Activated CD4-positive, alpha-beta T cell treated with anti-CD3 and anti-CD28 coated beads for 36 hours (primary cell): Measurements from ENCODE around the gene QTRT2. TPM values are rescaled to one million over a fixed set of nuclear protein-coding genes. Genes with fewer than 3 reads are reported as not detected.

Experiments used
- ATAC-seq: fragments of 200-7000 bp; cut with Tn5 transposase; one replicate; pipeline ENCODE4 v1.10.0; 2021; ENCODE audit warnings: mild to moderate bottlenecking, moderate library complexity
- CTCF ChIA-PET: fragments of 350-600 bp; sonication (Branson Sonifier 250); formaldehyde crosslinking; loops from one replicate; lab custom pipeline; 2021; ENCODE audit warnings: antibody characterized with exemption; lab: Charles Lee
- POLR2A ChIA-PET: fragments of 350-600 bp; sonication (Branson Sonifier 250); formaldehyde crosslinking; loops from one replicate; lab custom pipeline; 2021; ENCODE audit warnings: antibody characterized with exemption, inconsistent platforms; lab: Charles Lee
- DNase-seq: peaks from one replicate; pipeline ENCODE4 v3.0.0-alpha.2; 2020
- H3K27ac Mint-ChIP-seq: one replicate; pipeline ENCODE4 v1.8.0; 2021; ENCODE audit warnings: mixed read lengths
- H3K27me3 Mint-ChIP-seq: one replicate; pipeline ENCODE4 v1.8.0; 2021; ENCODE audit warnings: mixed read lengths
- H3K36me3 Mint-ChIP-seq: one replicate; pipeline ENCODE4 v1.8.0; 2021; ENCODE audit warnings: low read depth, mixed read lengths
- H3K4me1 Mint-ChIP-seq: one replicate; pipeline ENCODE4 v1.8.0; 2021; ENCODE audit warnings: mixed read lengths
- H3K4me3 Mint-ChIP-seq: one replicate; pipeline ENCODE4 v1.8.0; 2021; ENCODE audit warnings: mild to moderate bottlenecking, moderate library complexity, mixed read lengths
- H3K9me3 Mint-ChIP-seq: one replicate; pipeline ENCODE4 v1.8.0; 2021; ENCODE audit warnings: low read depth, mixed read lengths
- intact Hi-C, 2 experiments: fragments of 100-400 bp; cut with DNase I in 1 of 2; cut with micrococcal nuclease in 1 of 2; formaldehyde crosslinking; loops; one replicate each; pipeline versions ENCODE4 v1.14.2 to v1.15.1; 2022 to 2024; cut with DNase I, micrococcal nuclease
- total RNA-seq, 2 experiments: library from RNA; stranded (reverse); gene quantifications; one replicate each; pipeline ENCODE4 v1.2.3, GENCODE V29; 2021

The QTRT2 gene
- total RNA-seq, result 10 to 100 TPM; 31.3 to 47.0 TPM

DNA sequence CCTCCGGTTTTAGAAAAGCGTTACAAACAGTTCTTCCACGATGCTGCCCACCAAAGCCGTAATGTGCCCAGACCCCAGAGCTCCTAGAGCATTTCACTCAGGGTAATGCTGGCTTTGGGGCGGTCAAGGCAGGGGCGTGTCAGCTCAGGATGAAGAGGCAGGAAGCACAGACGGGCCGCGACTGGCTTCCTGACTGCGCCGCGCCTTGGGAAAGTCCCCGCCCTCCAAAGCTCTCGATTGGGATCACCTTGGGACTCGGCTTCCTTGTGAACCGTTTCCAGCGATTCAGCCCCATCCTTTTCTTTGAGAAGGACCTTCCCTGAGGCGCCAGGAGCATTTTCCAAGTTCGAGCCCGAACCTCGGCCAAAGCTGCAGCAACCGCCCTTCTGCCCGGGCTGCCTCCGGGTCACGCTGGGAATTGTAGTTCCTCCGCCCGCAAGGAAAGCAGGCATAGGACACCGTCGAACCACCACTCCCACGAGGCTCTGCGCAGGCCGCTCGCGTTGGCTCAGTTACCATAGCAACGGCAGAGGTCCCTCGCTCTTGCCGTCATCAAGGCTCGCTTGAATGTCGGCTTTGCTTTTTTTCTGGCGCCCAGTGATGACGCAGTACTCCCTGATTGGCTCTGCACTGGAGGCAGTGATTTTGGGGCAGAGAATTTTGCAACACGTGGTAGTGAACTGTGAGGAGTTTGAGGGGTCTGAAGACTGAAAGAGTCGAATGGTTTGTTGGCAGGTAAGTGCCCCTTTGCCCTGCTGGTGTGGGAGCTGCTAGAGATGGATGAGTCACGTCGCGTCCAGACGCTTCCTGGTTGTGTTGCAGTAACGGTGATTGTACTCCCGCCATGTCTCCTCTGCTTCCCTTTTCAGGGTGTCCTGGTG is at the start of gene QTRT2, which contains the start of gene CCDC191:
QTRT2 (plus strand) TSS at position 608 of the 881 bp plus-strand sequence. CDS start 8,521 bp downstream, outside the sequence.
CCDC191 (minus strand) TSS at position 397 of the 881 bp plus-strand sequence; CDS start at position 337, 60 bp downstream.
- intact Hi-C loops, result loop anchor here (1.0 to 5.0 kb wide), 14 partner anchors 108 to 1090 kb away; partner anchors contain the start of genes GRAMD1C (in 2 of the 2), NAA50 (in 2 of the 2), SPICE1 (in 2 of the 2) and USF3 (in 2 of the 2)
- Mint-ChIP-seq H3K27me3 (no peaks in the 10 kb centered on the region), H3K4me3 (peak within 1 kb of the TSS; percentile 91), H3K27ac (peak within 1 kb of the TSS; percentile 95), H3K36me3 (peaks cover 25% of the 10 kb centered on the region), H3K9me3 (no peaks in the 10 kb centered on the region), H3K4me1 (peaks cover 43% of the 10 kb centered on the region)
- CTCF ChIA-PET, result interaction anchor here (0.6 to 1.2 kb wide), 7 partner anchors 9 to 590 kb away, joined by 3 to 4 read pairs (median 3); no protein-coding TSS in a partner anchor
- peak; percentile 97 for ATAC-seq
- POLR2A ChIA-PET, result interaction anchor here (0.6 kb wide), 2 partner anchors 9 to 77 kb away, joined by 3 to 5 read pairs; no protein-coding TSS in a partner anchor
- peak; percentile 99 for DNase-seq

DNA sequence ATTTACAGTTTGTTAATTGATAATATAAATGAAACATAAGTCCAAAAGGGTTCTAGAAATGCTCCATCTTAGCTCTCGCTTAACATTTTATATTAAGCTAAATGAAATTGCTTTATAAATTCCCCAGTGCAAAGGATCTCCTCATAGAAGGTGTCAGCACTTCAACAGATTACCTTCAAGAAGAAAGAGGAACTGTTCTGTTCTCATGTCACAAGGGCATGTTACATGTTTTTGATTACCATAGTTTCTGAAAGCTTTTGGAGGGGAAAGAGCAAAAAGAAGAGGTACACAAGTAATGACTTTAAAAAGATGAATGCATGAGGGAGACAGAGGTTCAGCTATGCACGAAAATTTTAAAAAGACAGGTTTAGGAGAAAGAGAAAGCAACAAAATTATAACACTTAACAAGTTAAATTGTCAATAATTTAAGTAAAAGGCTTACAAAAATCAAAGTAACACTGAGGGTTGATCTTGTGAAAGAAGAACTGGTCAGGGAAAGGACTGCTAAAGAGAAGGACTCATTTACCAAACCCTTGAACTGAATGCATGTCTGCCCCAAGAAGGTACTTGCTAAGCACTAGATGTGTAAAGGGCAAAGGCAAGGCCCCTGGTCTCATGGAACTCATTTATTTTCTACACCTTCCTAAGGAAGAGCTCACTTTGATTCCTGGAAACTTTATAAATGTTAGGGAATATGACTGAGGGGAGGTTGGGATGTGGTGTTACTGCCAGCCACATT is 45.3 kb upstream of the QTRT2 start:
- ChIA-PET POLR2A (no interaction called here), CTCF (interaction anchor here (1.0 kb wide), 1 partner anchor 172 kb away, joined by 3 read pairs; the partner anchor contains the start of gene GRAMD1C)
- ATAC-seq (no peak), DNase-seq (no peak)
- no peaks in the 10 kb centered on the region for H3K27me3 Mint-ChIP-seq
- intact Hi-C loops, result no loop called here
- no peak overlapping the region for H3K27ac Mint-ChIP-seq
- no peak overlapping the region for H3K4me3 Mint-ChIP-seq
- no peaks in the 10 kb centered on the region for H3K4me1 Mint-ChIP-seq
- no peaks in the 10 kb centered on the region for H3K36me3 Mint-ChIP-seq
- H3K9me3 Mint-ChIP-seq, result no peaks in the 10 kb centered on the region

GRCh38 chr3:114014211-114014610 is 42.3 kb upstream of the QTRT2 start:
- no peaks in the 10 kb centered on the region for H3K9me3 Mint-ChIP-seq
- no peak overlapping the region for H3K4me3 Mint-ChIP-seq
- H3K27ac Mint-ChIP-seq, result no peak overlapping the region
- H3K27me3 Mint-ChIP-seq, result no peaks in the 10 kb centered on the region
- DNase-seq (no peak), ATAC-seq (no peak)
- H3K36me3 Mint-ChIP-seq, result no peaks in the 10 kb centered on the region
- ChIA-PET POLR2A (no interaction called here), CTCF (no interaction called here)
- H3K4me1 Mint-ChIP-seq, result no peaks in the 10 kb centered on the region
- intact Hi-C loops, result no loop called here

DNA sequence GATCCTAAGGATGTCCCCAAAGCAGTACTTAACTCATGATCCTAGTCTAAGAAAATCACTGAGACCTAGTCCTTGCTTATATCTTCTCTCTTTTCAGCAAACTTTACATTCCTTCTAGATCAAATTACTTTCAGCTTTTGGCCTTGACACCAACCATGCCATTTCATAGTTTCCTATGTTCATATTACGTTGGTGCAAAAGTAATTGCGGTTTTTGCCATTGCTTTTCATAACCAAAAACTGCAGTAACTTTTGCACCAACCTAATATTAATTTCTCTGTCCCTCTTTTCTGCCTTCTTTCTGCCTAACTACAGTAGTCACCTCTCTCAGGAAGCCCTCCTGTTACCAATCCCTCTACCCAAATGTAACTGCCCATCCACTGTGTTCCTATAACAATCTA is 37.1 kb upstream of the QTRT2 start:
- DNase-seq (no peak), ATAC-seq (no peak)
- H3K9me3 Mint-ChIP-seq, result no peaks in the 10 kb centered on the region
- no peaks in the 10 kb centered on the region for H3K27me3 Mint-ChIP-seq
- intact Hi-C loops, result no loop called here
- no peak overlapping the region for H3K4me3 Mint-ChIP-seq
- ChIA-PET CTCF (interaction anchor here (1.0 kb wide), 1 partner anchor 105 kb away, joined by 3 read pairs; no protein-coding TSS in a partner anchor), POLR2A (no interaction called here)
- no peak overlapping the region for H3K27ac Mint-ChIP-seq
- no peaks in the 10 kb centered on the region for H3K36me3 Mint-ChIP-seq
- peaks cover 8% of the 10 kb centered on the region for H3K4me1 Mint-ChIP-seq

GRCh38 chr3:114020907-114021306 is 35.6 kb upstream of the QTRT2 start:
- H3K9me3 Mint-ChIP-seq, result no peaks in the 10 kb centered on the region
- no peaks in the 10 kb centered on the region for H3K36me3 Mint-ChIP-seq
- ChIA-PET POLR2A (interaction anchor here (0.9 kb wide), 1 partner anchor 107 kb away, joined by 7 read pairs; no protein-coding TSS in a partner anchor), CTCF (no interaction called here)
- intact Hi-C loops, result no loop called here
- H3K4me3 Mint-ChIP-seq, result no peak overlapping the region
- no peak for DNase-seq
- H3K27ac Mint-ChIP-seq, result no peak overlapping the region
- ATAC-seq, result peak; percentile 65
- peaks cover 8% of the 10 kb centered on the region for H3K4me1 Mint-ChIP-seq
- no peaks in the 10 kb centered on the region for H3K27me3 Mint-ChIP-seq

- H3K36me3 Mint-ChIP-seq, result no peaks in the 10 kb centered on the region
- ATAC-seq, result no peak
- no peak for DNase-seq
- ChIA-PET POLR2A (interaction anchor here (0.7 kb wide), 1 partner anchor 10 kb away, joined by 3 read pairs; no protein-coding TSS in a partner anchor), CTCF (no interaction called here)
- H3K4me1 Mint-ChIP-seq, result peaks cover 8% of the 10 kb centered on the region
- H3K27me3 Mint-ChIP-seq, result no peaks in the 10 kb centered on the region
- no peak overlapping the region for H3K4me3 Mint-ChIP-seq
- H3K9me3 Mint-ChIP-seq, result no peaks in the 10 kb centered on the region
- H3K27ac Mint-ChIP-seq, result no peak overlapping the region
- intact Hi-C loops, result no loop called here
Observed at GRCh38 chr3:114022145-114022802, 34.3 kb upstream of the QTRT2 start.

DNA sequence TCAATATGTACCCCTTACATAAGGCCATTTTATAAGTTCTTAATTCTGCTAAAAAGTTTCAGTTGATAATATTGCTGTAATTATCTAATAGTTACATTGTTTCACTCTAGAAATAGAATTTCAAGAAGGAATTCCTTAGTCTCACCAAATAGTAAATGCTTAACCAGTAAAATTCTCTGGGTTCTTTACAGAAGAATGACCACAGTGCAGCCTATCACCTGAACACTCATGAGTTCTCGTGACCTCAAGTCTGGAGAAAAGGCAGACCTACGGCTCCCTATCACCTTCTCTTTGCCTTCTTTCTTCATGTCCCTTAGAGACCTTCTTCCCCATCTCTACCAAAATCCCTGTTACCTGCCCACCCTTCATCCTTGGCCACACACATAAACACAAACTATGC is 31.1 kb upstream of the QTRT2 start:
- Mint-ChIP-seq H3K4me3 (no peak overlapping the region), H3K9me3 (no peaks in the 10 kb centered on the region), H3K4me1 (peaks cover 6% of the 10 kb centered on the region), H3K27me3 (no peaks in the 10 kb centered on the region), H3K27ac (no peak overlapping the region), H3K36me3 (no peaks in the 10 kb centered on the region)
- POLR2A ChIA-PET, result no interaction called here
- intact Hi-C loops, result no loop called here
- no peak for ATAC-seq
- CTCF ChIA-PET, result interaction anchor here (0.6 kb wide), 1 partner anchor 348 kb away, joined by 3 read pairs; no protein-coding TSS in a partner anchor
- DNase-seq, result no peak

GRCh38 chr3:114026331-114026730 is 30.2 kb upstream of the QTRT2 start:
- no peaks in the 10 kb centered on the region for H3K9me3 Mint-ChIP-seq
- ChIA-PET CTCF (interaction anchor here (0.6 kb wide), 1 partner anchor 348 kb away, joined by 3 read pairs; no protein-coding TSS in a partner anchor), POLR2A (no interaction called here)
- no peak overlapping the region for H3K4me3 Mint-ChIP-seq
- intact Hi-C loops, result no loop called here
- no peaks in the 10 kb centered on the region for H3K36me3 Mint-ChIP-seq
- peaks cover 4% of the 10 kb centered on the region for H3K4me1 Mint-ChIP-seq
- ATAC-seq, result no peak
- no peak for DNase-seq
- H3K27me3 Mint-ChIP-seq, result no peaks in the 10 kb centered on the region
- no peak overlapping the region for H3K27ac Mint-ChIP-seq

DNA sequence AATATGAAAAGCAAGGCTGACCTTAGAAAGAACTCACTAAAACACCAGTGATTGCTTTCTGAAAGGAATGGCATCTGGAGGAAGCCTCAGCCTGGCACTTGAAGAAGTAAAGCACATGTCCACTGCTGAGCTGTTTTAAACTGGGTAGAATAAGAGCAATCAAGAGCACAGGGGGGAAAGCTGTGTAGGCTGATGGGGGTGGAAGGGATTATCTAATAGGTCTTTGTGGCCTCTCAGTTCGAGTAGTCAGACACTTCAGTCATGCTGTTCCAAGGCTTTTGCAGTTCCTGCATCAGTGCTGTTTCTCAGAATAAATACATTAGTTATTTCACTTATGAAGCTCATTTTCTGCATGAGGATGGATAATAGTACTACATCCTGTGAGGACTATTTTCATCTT is 22.8 kb upstream of the QTRT2 start:
- ChIA-PET CTCF (no interaction called here), POLR2A (no interaction called here)
- no peak overlapping the region for H3K4me3 Mint-ChIP-seq
- no peaks in the 10 kb centered on the region for H3K4me1 Mint-ChIP-seq
- intact Hi-C loops, result no loop called here
- no peaks in the 10 kb centered on the region for H3K27me3 Mint-ChIP-seq
- no peak overlapping the region for H3K27ac Mint-ChIP-seq
- ATAC-seq, result no peak
- no peaks in the 10 kb centered on the region for H3K9me3 Mint-ChIP-seq
- H3K36me3 Mint-ChIP-seq, result peaks cover 12% of the 10 kb centered on the region
- DNase-seq, result no peak

- no peak for ATAC-seq
- POLR2A ChIA-PET, result no interaction called here
Observed at GRCh38 chr3:114034211-114034610, 22.3 kb upstream of the QTRT2 start.

More at GRCh38 chr3:114034211-114034610, 22.3 kb upstream of the QTRT2 start:
- H3K4me1 Mint-ChIP-seq, result no peaks in the 10 kb centered on the region
- no peak overlapping the region for H3K27ac Mint-ChIP-seq
- DNase-seq, result no peak
- CTCF ChIA-PET, result no interaction called here
- no peak overlapping the region for H3K4me3 Mint-ChIP-seq
- intact Hi-C loops, result no loop called here
- peaks cover 12% of the 10 kb centered on the region for H3K36me3 Mint-ChIP-seq
- H3K27me3 Mint-ChIP-seq, result no peaks in the 10 kb centered on the region
- no peaks in the 10 kb centered on the region for H3K9me3 Mint-ChIP-seq
